H9 (cell line): ENCODE measurements around the gene SET. TPM values are rescaled to one million over a fixed set of nuclear protein-coding genes. Genes with fewer than 3 reads are reported as not detected.

ENCODE experiments used
- DNase-seq: peaks from one replicate; pipeline ENCODE4 v3.0.0-alpha.2; 2017
- H2AFZ ChIP-seq: one replicate; pipeline ENCODE4 v1.6.1; 2013; ENCODE audit warnings: mild to moderate bottlenecking, low read length, control low read depth, moderate library complexity
- H2AK5ac ChIP-seq: 2 replicates; pipeline ENCODE4 v1.6.1; 2013; ENCODE audit warnings: low read length, control low read depth, mixed read lengths; ENCODE audit not compliant: insufficient read length
- H2BK120ac ChIP-seq: one replicate; pipeline ENCODE4 v1.6.1; 2013; ENCODE audit warnings: low read depth, mild to moderate bottlenecking, low read length, control low read depth, inconsistent platforms; ENCODE audit not compliant: poor library complexity, severe bottlenecking
- H2BK12ac ChIP-seq: 2 replicates; pipeline ENCODE4 v1.6.1; 2013; ENCODE audit warnings: low read length, control low read depth, mixed read lengths, low read depth; ENCODE audit not compliant: insufficient read length
- H2BK15ac ChIP-seq: 2 replicates; pipeline ENCODE4 v1.6.1; 2013; ENCODE audit warnings: low read depth, low read length, control low read depth
- H2BK20ac ChIP-seq: one replicate; pipeline ENCODE4 v1.6.1; 2013; ENCODE audit warnings: low read depth, mild to moderate bottlenecking, low read length, control low read depth, inconsistent platforms; ENCODE audit not compliant: poor library complexity, severe bottlenecking
- H2BK5ac ChIP-seq: 2 replicates; pipeline ENCODE4 v1.6.1; 2013; ENCODE audit warnings: low read length, control low read depth, mixed read lengths; ENCODE audit not compliant: insufficient read length
- H3K14ac ChIP-seq: 2 replicates; pipeline ENCODE4 v1.6.1; 2013; ENCODE audit warnings: low read length, control low read depth; ENCODE audit not compliant: insufficient read depth
- H3K18ac ChIP-seq: 2 replicates; pipeline ENCODE4 v1.6.1; 2013; ENCODE audit warnings: low read depth, mild to moderate bottlenecking, mixed read lengths, low read length, control low read depth; ENCODE audit not compliant: insufficient read length
- H3K23ac ChIP-seq: 2 replicates; pipeline ENCODE4 v1.6.1; 2013; ENCODE audit warnings: low read length, control low read depth, mixed read lengths, low read depth; ENCODE audit not compliant: insufficient read length
- H3K23me2 ChIP-seq: 2 replicates; pipeline ENCODE4 v1.6.1; 2013; ENCODE audit warnings: low read depth, mild to moderate bottlenecking, mixed read lengths, low read length, control low read depth; ENCODE audit not compliant: insufficient read length, poor library complexity, severe bottlenecking
- H3K27ac ChIP-seq: 2 replicates; pipeline ENCODE4 v1.5.1; 2013; ENCODE audit warnings: low read length, control low read depth, mixed read lengths, low read depth; ENCODE audit not compliant: insufficient read length
- H3K27me3 ChIP-seq: 2 replicates; pipeline ENCODE4 v1.6.1; 2013; ENCODE audit warnings: low read length, control low read depth, inconsistent platforms; ENCODE audit not compliant: insufficient read depth
- H3K4ac ChIP-seq: 2 replicates; pipeline ENCODE4 v1.6.1; 2013; ENCODE audit warnings: low read depth, mild to moderate bottlenecking, control low read depth, inconsistent platforms, low read length, moderate library complexity
- H3K4me1 ChIP-seq: 2 replicates; pipeline ENCODE4 v1.6.1; 2013; ENCODE audit warnings: low read length, control low read depth, inconsistent platforms; ENCODE audit not compliant: insufficient read depth
- H3K4me2 ChIP-seq: 2 replicates; pipeline ENCODE4 v1.6.1; 2013; ENCODE audit warnings: low read length, control low read depth, mixed read lengths; ENCODE audit not compliant: insufficient read length, insufficient read depth
- H3K56ac ChIP-seq: 2 replicates; pipeline ENCODE4 v1.6.1; 2013; ENCODE audit warnings: low read depth, mild to moderate bottlenecking, mixed read lengths, low read length, control low read depth; ENCODE audit not compliant: insufficient read length
- H3K79me1 ChIP-seq: 2 replicates; pipeline ENCODE4 v1.6.1; 2013; ENCODE audit warnings: low read depth, mild to moderate bottlenecking, moderate library complexity, low read length, control low read depth, inconsistent platforms; ENCODE audit not compliant: insufficient read depth, poor library complexity, severe bottlenecking
- H3K79me2 ChIP-seq: 2 replicates; pipeline ENCODE4 v1.6.1; 2013; ENCODE audit warnings: low read length, control low read depth, inconsistent platforms; ENCODE audit not compliant: insufficient read depth
- H3K9ac ChIP-seq: 2 replicates; pipeline ENCODE4 v1.6.1; 2013; ENCODE audit warnings: low read length, control low read depth, mixed read lengths; ENCODE audit not compliant: insufficient read length; ENCODE audit errors: extremely low read depth
- H3K9me3 ChIP-seq: one replicate; pipeline ENCODE4 v1.6.1; 2013; ENCODE audit warnings: low read depth, low read length, inconsistent platforms; ENCODE audit not compliant: control insufficient read depth
- H3T11ph ChIP-seq: one replicate; pipeline ENCODE4 v1.6.1; 2013; ENCODE audit warnings: mild to moderate bottlenecking, low read length, control low read depth, inconsistent platforms
- H4K20me1 ChIP-seq: one replicate; pipeline ENCODE4 v1.6.1; 2013; ENCODE audit not compliant: control insufficient read depth, insufficient read length, insufficient read depth
- H4K5ac ChIP-seq: 2 replicates; pipeline ENCODE4 v1.6.1; 2013; ENCODE audit warnings: low read depth, mild to moderate bottlenecking, mixed read lengths, low read length, control low read depth; ENCODE audit not compliant: insufficient read length
- H4K8ac ChIP-seq: replicated peaks from 2 replicates; pipeline ENCODE4 v1.6.1; 2013; ENCODE audit warnings: low read length, control low read depth, mixed read lengths, low read depth; ENCODE audit not compliant: insufficient read length
- H4K91ac ChIP-seq: 2 replicates; pipeline ENCODE4 v1.6.1; 2013; ENCODE audit warnings: low read depth, mild to moderate bottlenecking, moderate library complexity, mixed read lengths, low read length, control low read depth; ENCODE audit not compliant: insufficient read length
- H3K27ac Mint-ChIP-seq, 3 experiments: 2 replicates in 2 of 3; 3 replicates in 1 of 3; pipeline ENCODE4 v1.8.0; 2020 to 2021; ENCODE audit warnings: mixed read lengths in 3 of 3, mild to moderate bottlenecking in 1 of 3, moderate library complexity in 1 of 3
- H3K27me3 Mint-ChIP-seq: 2 replicates; pipeline ENCODE4 v1.8.0; 2021; ENCODE audit warnings: low read depth, mild to moderate bottlenecking, moderate library complexity, mixed read lengths
- H3K36me3 Mint-ChIP-seq, 3 experiments: 2 replicates in 2 of 3; 3 replicates in 1 of 3; pipeline ENCODE4 v1.8.0; 2020 to 2021; ENCODE audit warnings: low read depth in 3 of 3, mixed read lengths in 3 of 3; ENCODE audit not compliant: insufficient read depth in 1 of 3
- H3K4me1 Mint-ChIP-seq, 2 experiments: 2 replicates each; pipeline ENCODE4 v1.8.0; 2020; ENCODE audit warnings: mixed read lengths in 2 of 2
- H3K4me3 Mint-ChIP-seq, 2 experiments: 2 replicates in 1 of 2; 3 replicates in 1 of 2; pipeline ENCODE4 v1.8.0; 2020 to 2021; ENCODE audit warnings: mild to moderate bottlenecking in 2 of 2, mixed read lengths in 2 of 2, moderate library complexity in 1 of 2
- H3K9me3 Mint-ChIP-seq, 2 experiments: 2 replicates in 1 of 2; 3 replicates in 1 of 2; pipeline ENCODE4 v1.8.0; 2020; ENCODE audit warnings: mild to moderate bottlenecking in 2 of 2, mixed read lengths in 2 of 2, moderate library complexity in 1 of 2
- whole genome bisulfite sequencing: extraction: QIAGEN DNeasy Blood & Tissue Kit; methylation state at CpG from one replicate; pipeline ENCODE4 v1.1.7; 2013; ENCODE audit warnings: missing lambda C conversion rate, low lambda C conversion rate, mixed read lengths; ENCODE audit not compliant: insufficient read length; ENCODE audit errors: extremely low coverage; 5-methylcytosine and 5-hydroxymethylcytosine counted together
- total RNA-seq: library from RNA; stranded (reverse); gene quantifications from 2 replicates; pipeline ENCODE4 v1.2.1, GENCODE V29; 2021
- TF ChIP-seq, protein P1 (sequence below): fragments of 200-600 bp; sonication (generic); conservative IDR thresholded peaks from 3 replicates; pipeline ENCODE4 v1.8.0; 2021; ENCODE audit warnings: antibody characterized with exemption, mild to moderate bottlenecking

SET gene
- total RNA-seq, 1 experiment from 2014 or later, result 1,148 TPM

DNA sequence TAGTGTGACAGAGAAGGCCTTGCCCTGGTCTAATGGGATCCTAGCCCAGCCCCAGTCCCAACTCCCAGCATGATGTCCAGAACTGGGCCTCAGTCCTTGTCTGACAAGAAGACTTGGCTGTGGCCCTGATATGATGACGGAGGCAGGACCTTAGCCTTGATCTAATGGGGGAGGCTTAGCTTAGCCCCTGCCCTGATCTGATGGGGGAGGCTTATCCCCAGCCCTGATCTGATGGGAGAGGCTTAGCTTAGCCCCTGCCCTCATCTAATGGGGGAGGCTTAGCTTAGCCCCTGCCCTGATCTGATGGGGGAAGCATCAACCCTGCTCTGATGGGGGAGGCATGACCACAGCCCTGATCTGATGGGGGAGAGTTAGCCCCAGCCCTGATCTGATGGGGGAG is 17.0 kb downstream of the SET start:
- Mint-ChIP-seq H3K36me3 (peaks cover 5 to 10% (median 8%) of the 10 kb centered on the region in 3 experiments; a peak in 4 of 7 replicates), H3K9me3 (peaks cover 2% of the 10 kb centered on the region in 2 experiments; a peak in 1 of 5 replicates), H3K27ac (no peak overlapping the region), H3K4me3 (no peak overlapping the region), H3K27me3 (no peaks in the 10 kb centered on the region; the same call in 1 of the 2 replicates), H3K4me1 (peaks cover 2 to 7% of the 10 kb centered on the region in 2 experiments; a peak in 3 of 4 replicates)
- Histone ChIP-seq H2BK12ac (no peak overlapping the region), H3K9ac (no peak overlapping the region), H2BK120ac (no peak overlapping the region), H2AFZ (no peak overlapping the region), H3K4me1 (no peaks in the 10 kb centered on the region), H2BK5ac (no peak overlapping the region), H4K20me1 (no peaks in the 10 kb centered on the region), H3K4ac (no peak overlapping the region), H3K23ac (no peak overlapping the region), H2AK5ac (no peak overlapping the region), H3K56ac (no peak overlapping the region), H3K14ac (no peak overlapping the region), H2BK15ac (no peak overlapping the region), H3K27ac (no peak overlapping the region), H4K91ac (no peak overlapping the region), H3K79me2 (no peaks in the 10 kb centered on the region), H3K9me3 (no peaks in the 10 kb centered on the region), H3K27me3 (no peaks in the 10 kb centered on the region), H4K5ac (no peak overlapping the region), H3K4me2 (no peak overlapping the region), H4K8ac (no peak overlapping the region), H3K18ac (no peak overlapping the region), H3K23me2 (peaks cover 7% of the 10 kb centered on the region), H2BK20ac (no peak overlapping the region), H3T11ph (no peak overlapping the region), H3K79me1 (no peaks in the 10 kb centered on the region)
- peak; percentile 22 for DNase-seq
- WGBS, result no CpG with 5 or more reads among the region's 1 CpG
- TF ChIP-seq, protein P1, sequence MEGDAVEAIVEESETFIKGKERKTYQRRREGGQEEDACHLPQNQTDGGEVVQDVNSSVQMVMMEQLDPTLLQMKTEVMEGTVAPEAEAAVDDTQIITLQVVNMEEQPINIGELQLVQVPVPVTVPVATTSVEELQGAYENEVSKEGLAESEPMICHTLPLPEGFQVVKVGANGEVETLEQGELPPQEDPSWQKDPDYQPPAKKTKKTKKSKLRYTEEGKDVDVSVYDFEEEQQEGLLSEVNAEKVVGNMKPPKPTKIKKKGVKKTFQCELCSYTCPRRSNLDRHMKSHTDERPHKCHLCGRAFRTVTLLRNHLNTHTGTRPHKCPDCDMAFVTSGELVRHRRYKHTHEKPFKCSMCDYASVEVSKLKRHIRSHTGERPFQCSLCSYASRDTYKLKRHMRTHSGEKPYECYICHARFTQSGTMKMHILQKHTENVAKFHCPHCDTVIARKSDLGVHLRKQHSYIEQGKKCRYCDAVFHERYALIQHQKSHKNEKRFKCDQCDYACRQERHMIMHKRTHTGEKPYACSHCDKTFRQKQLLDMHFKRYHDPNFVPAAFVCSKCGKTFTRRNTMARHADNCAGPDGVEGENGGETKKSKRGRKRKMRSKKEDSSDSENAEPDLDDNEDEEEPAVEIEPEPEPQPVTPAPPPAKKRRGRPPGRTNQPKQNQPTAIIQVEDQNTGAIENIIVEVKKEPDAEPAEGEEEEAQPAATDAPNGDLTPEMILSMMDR, result no peak
